Stomach (tissue), 9 donors: ENCODE data around the gene MISP. TPM values are rescaled to one million over a fixed set of nuclear protein-coding genes. Genes with fewer than 3 reads are reported as not detected.
"Not testable (repeated sequence)": the region's sequence is repeated elsewhere in the genome, so short reads cannot be mapped to it uniquely, and the experiment has no call there.

ENCODE experiments used
- DNase-seq, 2 donors: peaks; one replicate each; pipeline versions ENCODE4 v3.0.0 to v3.0.0-alpha.2; 2013 to 2019
- H3K27ac ChIP-seq, 5 donors: fragments of 200-600 bp in 4 of 5; sonication (generic) in 4 of 5; one replicate each; pipeline ENCODE4 v1.5.1; 2013 to 2019; ENCODE audit warnings: mild to moderate bottlenecking in 1 of 5, moderate library complexity in 1 of 5
- H3K27me3 ChIP-seq, 3 donors: fragments of 200-600 bp; sonication (generic); one replicate each; pipeline ENCODE4 v1.5.1; 2017 to 2019; ENCODE audit warnings: mixed run types in 1 of 3
- H3K36me3 ChIP-seq, 4 donors: fragments of 200-600 bp; sonication (generic); 1 replicate in 3 of 4; 2 replicates in 1 of 4; pipeline ENCODE4 v1.5.1; 2016 to 2019
- H3K4me1 ChIP-seq, 4 donors: fragments of 200-600 bp; sonication (generic); one replicate each; pipeline ENCODE4 v1.5.1; 2016 to 2019
- H3K4me3 ChIP-seq, 4 donors: fragments of 200-600 bp; sonication (generic) in 3 of 4; one replicate each; pipeline ENCODE4 v1.5.1; 2016 to 2019; ENCODE audit warnings: mild to moderate bottlenecking in 1 of 4
- H3K9me3 ChIP-seq, 4 donors: fragments of 200-600 bp; sonication (generic); one replicate each; pipeline ENCODE4 v1.5.1; 2016 to 2019
- EP300 ChIP-seq: sonication (generic); formaldehyde crosslinking; IDR thresholded peaks from one replicate; pipeline ENCODE4 v1.6.1; 2017; ENCODE audit warnings: antibody characterized with exemption
- POLR2A ChIP-seq, 4 donors: fragments of 450-650 bp; IDR thresholded peaks; one replicate each; pipeline ENCODE4 v1.6.1; 2016; ENCODE audit warnings: antibody characterized with exemption in 4 of 4, control low read depth in 2 of 4, mild to moderate bottlenecking in 1 of 4, moderate library complexity in 1 of 4
- POLR2AphosphoS5 ChIP-seq, 3 donors: sonication (generic); formaldehyde crosslinking; IDR thresholded peaks; one replicate each; pipeline ENCODE4 v1.6.1; 2016; ENCODE audit warnings: antibody characterized with exemption in 3 of 3
- WGBS, 5 donors: extraction: QIAGEN DNeasy Blood & Tissue Kit in 3 of 5; methylation state at CpG; one replicate each; pipeline versions ENCODE4 v1.1.5 to v1.1.7; 2013 to 2018; 5-methylcytosine and 5-hydroxymethylcytosine counted together
- intact Hi-C: fragments of 100-400 bp; cut with DNase I; formaldehyde crosslinking; loops from one replicate; pipeline ENCODE4 v1.15.1; 2023; ENCODE audit warnings: low total_unique reads
- polyA plus RNA-seq, 3 donors: library from polyadenylated mRNA; stranded (reverse); fragments of 200-250 nt; gene quantifications; one replicate each; pipeline ENCODE4 v1.2.3, GENCODE V29; 2013
- total RNA-seq, 5 donors: library from RNA; depleted of rRNA; stranded (reverse); fragments of >200 nt; gene quantifications; one replicate each; pipeline versions ENCODE4 v1.1.0 to v1.2.3, GENCODE V29; 2014 to 2016
- TF ChIP-seq, protein P1 (sequence below), 7 experiments: fragments of 450-650 bp in 4 of 7; fragments of 200-600 bp in 3 of 7; sonication (generic) in 3 of 7; IDR thresholded peaks; one replicate each; pipeline ENCODE4 v1.5.1; 2016 to 2019; ENCODE audit warnings: antibody characterized with exemption in 7 of 7, control low read depth in 2 of 7, mild to moderate bottlenecking in 1 of 7
- donor health status: healthy with polysubstance abuse.
- donor health status: Bipolar disorder and iron deficiency.
- donor health status: healthy.

Gene MISP
- total and polyA plus RNA-seq, 8 donors, result 2.1 to 149 (median 12.7) TPM

GRCh38 chr19:741506-742131 lies 9.3 kb upstream of the MISP start:
- peaks cover 0 to 16% (median 9%) of the 10 kb centered on the region in 4 donors for H3K9me3 ChIP-seq
- intact Hi-C loops, result no loop called here
- no peak overlapping the region for H3K4me3 ChIP-seq
- DNase-seq, result no peak
- peaks cover 0 to 11% (median 5%) of the 10 kb centered on the region in 4 donors for H3K36me3 ChIP-seq
- no peak overlapping the region for H3K27ac ChIP-seq
- peaks cover 0 to 6% (median 5%) of the 10 kb centered on the region in 4 donors for H3K4me1 ChIP-seq
- peaks cover 0 to 7% (median 0%) of the 10 kb centered on the region in 3 donors for H3K27me3 ChIP-seq
- TF ChIP-seq POLR2A (IDR thresholded peaks at IDR 0.05) (no peak), POLR2AphosphoS5 (IDR thresholded peaks at IDR 0.05) (no peak), EP300 (no peak)
- TF ChIP-seq, protein P1, sequence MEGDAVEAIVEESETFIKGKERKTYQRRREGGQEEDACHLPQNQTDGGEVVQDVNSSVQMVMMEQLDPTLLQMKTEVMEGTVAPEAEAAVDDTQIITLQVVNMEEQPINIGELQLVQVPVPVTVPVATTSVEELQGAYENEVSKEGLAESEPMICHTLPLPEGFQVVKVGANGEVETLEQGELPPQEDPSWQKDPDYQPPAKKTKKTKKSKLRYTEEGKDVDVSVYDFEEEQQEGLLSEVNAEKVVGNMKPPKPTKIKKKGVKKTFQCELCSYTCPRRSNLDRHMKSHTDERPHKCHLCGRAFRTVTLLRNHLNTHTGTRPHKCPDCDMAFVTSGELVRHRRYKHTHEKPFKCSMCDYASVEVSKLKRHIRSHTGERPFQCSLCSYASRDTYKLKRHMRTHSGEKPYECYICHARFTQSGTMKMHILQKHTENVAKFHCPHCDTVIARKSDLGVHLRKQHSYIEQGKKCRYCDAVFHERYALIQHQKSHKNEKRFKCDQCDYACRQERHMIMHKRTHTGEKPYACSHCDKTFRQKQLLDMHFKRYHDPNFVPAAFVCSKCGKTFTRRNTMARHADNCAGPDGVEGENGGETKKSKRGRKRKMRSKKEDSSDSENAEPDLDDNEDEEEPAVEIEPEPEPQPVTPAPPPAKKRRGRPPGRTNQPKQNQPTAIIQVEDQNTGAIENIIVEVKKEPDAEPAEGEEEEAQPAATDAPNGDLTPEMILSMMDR (IDR thresholded peaks at IDR 0.05), result no peak
- 70 to 81% (median 77%) methylated on average over 17 to 18 of the region's 19 CpGs for WGBS, 5 donors

DNA sequence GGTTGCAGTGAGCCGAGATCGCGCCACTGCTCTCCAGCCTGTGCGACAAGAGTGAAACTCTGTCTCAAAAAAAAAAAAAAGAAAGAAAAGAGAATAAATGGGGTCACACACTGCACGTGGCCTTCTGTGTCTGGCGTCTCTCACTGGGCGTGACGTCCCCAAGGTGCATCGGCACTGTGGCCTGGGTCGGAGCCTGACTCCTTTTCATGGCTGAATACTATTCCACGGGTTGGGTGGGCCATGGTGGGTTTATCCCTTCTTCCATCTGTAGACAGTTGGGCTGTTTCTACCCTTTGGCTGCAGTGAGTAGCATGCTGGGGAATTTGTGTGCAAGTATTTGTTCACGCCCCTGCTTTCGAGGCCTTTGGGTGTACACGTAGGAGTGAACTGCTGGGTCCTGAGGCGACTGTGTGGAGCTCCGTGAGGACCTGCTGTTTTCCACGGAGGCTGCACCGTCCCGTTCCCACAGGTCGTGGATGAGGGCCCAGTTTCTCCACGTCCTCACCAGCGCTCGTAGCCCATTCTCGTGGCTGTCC lies 8.3 kb upstream of the MISP start:
- WGBS, 5 donors, result 88 to 93% (median 92%) methylated on average over 23 to 24 of the region's 24 CpGs
- Histone ChIP-seq H3K27ac (no peak overlapping the region), H3K4me3 (no peak overlapping the region), H3K27me3 (peaks cover 0 to 7% (median 0%) of the 10 kb centered on the region in 3 donors), H3K9me3 (peaks cover 0 to 23% (median 13%) of the 10 kb centered on the region in 4 donors), H3K36me3 (peaks cover 0 to 21% (median 11%) of the 10 kb centered on the region in 4 donors), H3K4me1 (peaks cover 0 to 6% (median 4%) of the 10 kb centered on the region in 4 donors)
- DNase-seq, result no peak
- intact Hi-C loops, result no loop called here
- TF ChIP-seq, protein P1 (IDR thresholded peaks at IDR 0.05), result no peak
- TF ChIP-seq POLR2A (IDR thresholded peaks at IDR 0.05) (no peak), POLR2AphosphoS5 (IDR thresholded peaks at IDR 0.05) (no peak), EP300 (no peak)

DNA sequence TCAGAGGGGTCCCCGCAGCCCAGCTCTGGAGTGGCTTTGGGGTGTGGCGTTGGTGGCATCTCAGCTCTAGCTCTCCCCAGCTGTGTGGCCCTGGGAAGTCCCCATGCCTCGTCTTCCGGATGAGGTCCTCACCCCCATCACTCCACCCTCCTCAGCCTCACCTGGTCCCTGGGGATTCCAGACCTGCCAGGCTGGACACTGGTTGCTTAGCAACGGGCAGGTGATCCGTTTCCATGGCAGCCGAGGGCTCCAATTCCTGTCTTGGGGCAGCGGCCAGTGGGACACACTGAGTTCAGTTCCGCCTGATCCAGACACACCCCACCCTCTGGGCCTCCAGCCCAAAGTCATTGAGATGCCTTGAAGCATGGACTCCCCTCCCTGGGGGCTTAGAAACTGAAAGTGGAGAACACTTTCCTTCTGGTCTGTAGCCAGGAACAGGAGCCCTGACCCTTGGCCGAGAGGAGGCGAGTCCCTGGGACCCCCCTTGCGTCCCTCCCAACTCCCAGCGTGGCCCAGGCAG lies 7.7 kb upstream of the MISP start:
- Histone ChIP-seq H3K27me3 (peaks cover 0 to 7% (median 0%) of the 10 kb centered on the region in 3 donors), H3K4me3 (no peak overlapping the region), H3K9me3 (peaks cover 0 to 29% (median 19%) of the 10 kb centered on the region in 4 donors), H3K36me3 (peaks cover 0 to 24% (median 14%) of the 10 kb centered on the region in 4 donors), H3K27ac (no peak overlapping the region), H3K4me1 (peaks cover 0 to 12% (median 3%) of the 10 kb centered on the region in 4 donors)
- peak; percentile 31 to 90 for DNase-seq
- TF ChIP-seq EP300, result no peak
- TF ChIP-seq POLR2AphosphoS5 (IDR thresholded peaks at IDR 0.05), result no peak
- no peak for TF ChIP-seq POLR2A (IDR thresholded peaks at IDR 0.05)
- TF ChIP-seq, protein P1 (IDR thresholded peaks at IDR 0.05), result no peak
- intact Hi-C loops, result no loop called here
- 37 to 54% (median 38%) methylated on average over 11 to 13 of the region's 13 CpGs for WGBS, 5 donors

- H3K9me3 ChIP-seq, result peaks cover 0 to 30% (median 19%) of the 10 kb centered on the region in 4 donors
- H3K27me3 ChIP-seq, H3K4me1 ChIP-seq, H3K4me3 ChIP-seq, intact Hi-C loops, H3K27ac ChIP-seq: not testable (repeated sequence)
- peaks cover 0 to 24% (median 14%) of the 10 kb centered on the region in 4 donors for H3K36me3 ChIP-seq
- WGBS, 5 donors, result 45 to 63% (median 51%) methylated on average over 7 of the region's 7 CpGs
- DNase-seq, result peak in 1 of 2 donors; percentile 73
Observed at GRCh38 chr19:745138-745537, 5.8 kb upstream of the MISP start.
